SK-N-SH (cell line): ENCODE measurements around the gene VGF. TPM values are rescaled to one million over a fixed set of nuclear protein-coding genes. Genes with fewer than 3 reads are reported as not detected.
A peak's percentile ranks its signal among the peaks of the same experiment; 100 is the strongest.

ENCODE experiments used
- CTCF ChIA-PET: fragments of 300-600, 350-600 bp; formaldehyde crosslinking; extraction: SDS; loops from one replicate; lab custom pipeline; 2021; lab: Yijun Ruan, JAX
- POLR2A ChIA-PET: fragments of 350-600 bp; sonication (Branson Sonifier 250); formaldehyde crosslinking; extraction: SDS; loops from one replicate; lab custom pipeline; 2020; ENCODE audit warnings: antibody characterized with exemption, inconsistent platforms; lab: Yijun Ruan, JAX
- DNase-seq: peaks from one replicate; pipeline ENCODE4 v3.0.0; 2012
- H2AFZ ChIP-seq: fragments of 200-600 bp; sonication (generic); 2 replicates; pipeline ENCODE4 v1.8.1; 2016; ENCODE audit warnings: antibody characterized with exemption, mild to moderate bottlenecking, low read depth
- H3F3A ChIP-seq: fragments of 200-600 bp; sonication (generic); replicated peaks from 2 replicates; pipeline ENCODE3; 2016; ENCODE audit warnings: antibody characterized with exemption, mild to moderate bottlenecking; ENCODE audit not compliant: insufficient read depth
- H3K27ac ChIP-seq, 2 experiments: fragments of 200-500 bp in 1 of 2; fragments of 200-600 bp in 1 of 2; sonication (Bioruptor generic) in 1 of 2; sonication (generic), shearing (Covaris generic) in 1 of 2; 2 replicates each; pipeline versions ENCODE4 v1.5.1 to v1.6.1; 2014 to 2016; ENCODE audit warnings: low read depth in 2 of 2, inconsistent platforms in 1 of 2, low read length in 1 of 2, mild to moderate bottlenecking in 1 of 2, mixed read lengths in 1 of 2
- H3K27me3 ChIP-seq: fragments of 200-600 bp; sonication (generic), shearing (Covaris generic); 2 replicates; pipeline ENCODE4 v1.6.1; 2016; ENCODE audit warnings: mixed run types; ENCODE audit not compliant: insufficient read depth
- H3K36me3 ChIP-seq, 2 experiments: fragments of 200-500 bp in 1 of 2; fragments of 200-600 bp in 1 of 2; sonication (Bioruptor generic) in 1 of 2; sonication (generic) in 1 of 2; replicated peaks in 1 of 2; 2 replicates each; pipeline versions ENCODE3 to v1.5.1; 2014 to 2016; ENCODE audit warnings: low read length in 1 of 2, mild to moderate bottlenecking in 1 of 2; ENCODE audit not compliant: insufficient read depth in 2 of 2, control insufficient read depth in 1 of 2
- H3K4me1 ChIP-seq, 2 experiments: fragments of 200-500 bp in 1 of 2; fragments of 200-600 bp in 1 of 2; sonication (Bioruptor generic) in 1 of 2; sonication (generic), shearing (Covaris generic) in 1 of 2; 2 replicates each; pipeline versions ENCODE4 v1.5.1 to v1.6.1; 2014 to 2016; ENCODE audit warnings: low read depth in 1 of 2, low read length in 1 of 2, mixed run types in 1 of 2; ENCODE audit not compliant: insufficient read depth in 2 of 2, control insufficient read depth in 1 of 2
- H3K4me2 ChIP-seq: fragments of 200-600 bp; sonication (generic), shearing (Covaris generic); 2 replicates; pipeline ENCODE4 v1.6.1; 2017; ENCODE audit warnings: mixed run types
- H3K4me3 ChIP-seq, 2 experiments: fragments of 200-500 bp in 1 of 2; fragments of 200-600 bp in 1 of 2; sonication (Bioruptor generic) in 1 of 2; sonication (generic), shearing (Covaris generic) in 1 of 2; 2 replicates each; pipeline versions ENCODE4 v1.5.1 to v1.8.1; 2014 to 2016; ENCODE audit warnings: low read depth in 2 of 2, inconsistent platforms in 1 of 2, low read length in 1 of 2, mild to moderate bottlenecking in 1 of 2, mixed read lengths in 1 of 2, moderate library complexity in 1 of 2
- H3K79me2 ChIP-seq: fragments of 200-600 bp; sonication (generic); 2 replicates; pipeline ENCODE4 v1.8.1; 2017; ENCODE audit warnings: mild to moderate bottlenecking; ENCODE audit not compliant: insufficient read depth
- H3K9ac ChIP-seq: fragments of 200-600 bp; sonication (generic); 2 replicates; pipeline ENCODE4 v1.6.1; 2017; ENCODE audit warnings: mixed run types
- H3K9me2 ChIP-seq: fragments of 200-600 bp; sonication (generic); 2 replicates; pipeline ENCODE4 v1.6.1; 2017; ENCODE audit warnings: mixed run types
- H3K9me3 ChIP-seq: fragments of 200-600 bp; sonication (generic); 2 replicates; pipeline ENCODE4 v1.6.1; 2017; ENCODE audit warnings: mixed run types, mild to moderate bottlenecking, moderate library complexity
- H4K20me1 ChIP-seq: fragments of 200-600 bp; sonication (generic); 2 replicates; pipeline ENCODE4 v1.6.1; 2017; ENCODE audit warnings: mild to moderate bottlenecking, mixed run types; ENCODE audit not compliant: insufficient read depth
- FOXJ3 ChIP-seq: sonication (generic); formaldehyde crosslinking; IDR thresholded peaks from 2 replicates; pipeline ENCODE4 v1.5.1; 2020; ENCODE audit warnings: mild to moderate bottlenecking, missing genetic modification reagents
- GATA2 ChIP-seq: sonication (generic); formaldehyde crosslinking; IDR thresholded peaks from 2 replicates; pipeline ENCODE4 v1.5.0; 2020; ENCODE audit warnings: mild to moderate bottlenecking, missing genetic modification reagents
- NFIC ChIP-seq: IDR thresholded peaks from 2 replicates; pipeline ENCODE4 v1.4.0; 2012; ENCODE audit warnings: borderline replicate concordance
- NRF1 ChIP-seq: IDR thresholded peaks from 2 replicates; pipeline ENCODE4 v1.6.1; 2012; ENCODE audit warnings: low read depth, mild to moderate bottlenecking, low read length
- RFX5 ChIP-seq: IDR thresholded peaks from 2 replicates; pipeline ENCODE4 v1.6.1; 2012; ENCODE audit warnings: mild to moderate bottlenecking, improper control_type of control experiment, low read length
- SIN3A ChIP-seq: IDR thresholded peaks from 2 replicates; pipeline ENCODE4 v1.6.1; 2012; ENCODE audit warnings: low read depth, mild to moderate bottlenecking, low read length, moderate library complexity, borderline replicate concordance
- YY1 ChIP-seq: IDR thresholded peaks from 2 replicates; pipeline ENCODE4 v1.4.0; 2012; ENCODE audit warnings: low read depth, mild to moderate bottlenecking
- WGBS: methylation state at CpG from one replicate; pipeline ENCODE4 v1.1.6; 2017; ENCODE audit warnings: low lambda C conversion rate; 5-methylcytosine and 5-hydroxymethylcytosine counted together
- polyA plus RNA-seq, 3 experiments: library from polyadenylated mRNA; depleted of rRNA; stranded (reverse); fragments of >200 nt; gene quantifications; 2 replicates each; pipeline ENCODE4 v1.2.3, GENCODE V29; 2012
- TF ChIP-seq, protein P1 (sequence below): IDR thresholded peaks from 2 replicates; pipeline ENCODE4 v1.6.1; 2012; ENCODE audit warnings: mild to moderate bottlenecking, low read depth, low read length, moderate library complexity
- TF ChIP-seq, protein P2 (sequence below): fragments of 200-600 bp; sonication (generic); IDR thresholded peaks from 2 replicates; pipeline ENCODE4 v1.6.1; 2017; ENCODE audit warnings: antibody characterized with exemption, mild to moderate bottlenecking, moderate library complexity

VGF gene
- polyA plus RNA-seq, 1 of the 3 experiments (the other 2 are of a cell fraction), result 54.3 TPM

DNA sequence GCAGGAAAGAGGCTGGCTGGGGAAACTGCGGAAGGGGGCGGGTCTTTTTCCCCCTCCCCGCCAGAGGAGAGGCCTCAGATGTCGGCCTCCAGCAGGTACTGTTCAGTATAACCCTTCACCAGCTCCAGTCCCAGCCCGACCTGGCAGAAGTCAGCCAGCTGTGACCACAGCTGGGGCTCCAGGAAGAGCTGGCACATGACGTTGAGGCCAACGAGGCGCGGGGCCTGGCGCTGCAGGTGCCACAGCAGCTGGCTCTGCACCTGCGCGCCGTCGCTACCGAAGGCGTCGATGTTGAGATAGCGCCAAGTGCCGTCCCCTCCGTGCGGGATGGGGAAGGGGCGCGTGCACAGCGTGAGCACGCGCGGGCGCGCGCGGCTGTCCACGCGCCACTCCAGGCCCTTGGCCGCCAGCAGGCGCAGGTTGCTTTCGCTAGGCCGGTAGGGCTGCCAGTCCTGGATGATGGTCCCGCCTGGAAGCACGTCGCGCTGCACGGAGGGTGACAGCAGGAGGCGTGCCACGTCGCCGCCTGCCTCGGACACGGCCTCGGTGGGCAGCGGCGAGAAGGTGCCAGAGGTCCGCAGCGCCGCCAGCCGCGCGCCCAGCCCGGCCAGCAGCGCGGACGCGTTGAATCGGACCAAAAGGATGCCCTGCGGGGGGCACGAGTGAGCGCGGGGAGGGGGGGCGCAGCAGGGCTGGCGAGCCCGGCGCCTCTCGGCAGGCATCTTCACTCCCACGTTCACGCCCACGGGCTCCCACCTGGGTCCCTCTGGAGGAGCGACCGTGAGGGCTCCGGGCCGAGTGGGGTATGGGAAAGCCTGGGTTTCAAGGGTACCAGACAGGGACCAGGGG is 6.9 kb upstream of the VGF start:
- WGBS, result 89% methylated on average over 44 of the region's 79 CpGs
- H3K79me2 ChIP-seq, result no peaks in the 10 kb centered on the region
- peak; percentile 36 for DNase-seq
- H2AFZ ChIP-seq, result no peak overlapping the region
- H3K4me2 ChIP-seq, result no peak overlapping the region
- H3K4me3 ChIP-seq, result no peak overlapping the region
- peaks cover 23 to 33% of the 10 kb centered on the region in 2 experiments for H3K4me1 ChIP-seq
- no peak overlapping the region for H3K9ac ChIP-seq
- H4K20me1 ChIP-seq, result no peaks in the 10 kb centered on the region
- CTCF ChIA-PET, result interaction anchor here (0.9 to 6.7 kb wide), 8 partner anchors 8 to 113 kb away, joined by 3 to 45 read pairs (median 20); partner anchors contain the start of gene NAT16
- no peaks in the 10 kb centered on the region for H3K36me3 ChIP-seq
- H3K9me2 ChIP-seq, result no peaks in the 10 kb centered on the region
- no peaks in the 10 kb centered on the region for H3K9me3 ChIP-seq
- H3K27me3 ChIP-seq, result no peaks in the 10 kb centered on the region; the same call in 1 of the 2 replicates
- no peak for TF ChIP-seq FOXJ3 (CRISPR knock-in tag)
- TF ChIP-seq YY1, result no peak
- TF ChIP-seq NFIC, result no peak
- TF ChIP-seq NRF1, result no peak
- TF ChIP-seq, protein P1, sequence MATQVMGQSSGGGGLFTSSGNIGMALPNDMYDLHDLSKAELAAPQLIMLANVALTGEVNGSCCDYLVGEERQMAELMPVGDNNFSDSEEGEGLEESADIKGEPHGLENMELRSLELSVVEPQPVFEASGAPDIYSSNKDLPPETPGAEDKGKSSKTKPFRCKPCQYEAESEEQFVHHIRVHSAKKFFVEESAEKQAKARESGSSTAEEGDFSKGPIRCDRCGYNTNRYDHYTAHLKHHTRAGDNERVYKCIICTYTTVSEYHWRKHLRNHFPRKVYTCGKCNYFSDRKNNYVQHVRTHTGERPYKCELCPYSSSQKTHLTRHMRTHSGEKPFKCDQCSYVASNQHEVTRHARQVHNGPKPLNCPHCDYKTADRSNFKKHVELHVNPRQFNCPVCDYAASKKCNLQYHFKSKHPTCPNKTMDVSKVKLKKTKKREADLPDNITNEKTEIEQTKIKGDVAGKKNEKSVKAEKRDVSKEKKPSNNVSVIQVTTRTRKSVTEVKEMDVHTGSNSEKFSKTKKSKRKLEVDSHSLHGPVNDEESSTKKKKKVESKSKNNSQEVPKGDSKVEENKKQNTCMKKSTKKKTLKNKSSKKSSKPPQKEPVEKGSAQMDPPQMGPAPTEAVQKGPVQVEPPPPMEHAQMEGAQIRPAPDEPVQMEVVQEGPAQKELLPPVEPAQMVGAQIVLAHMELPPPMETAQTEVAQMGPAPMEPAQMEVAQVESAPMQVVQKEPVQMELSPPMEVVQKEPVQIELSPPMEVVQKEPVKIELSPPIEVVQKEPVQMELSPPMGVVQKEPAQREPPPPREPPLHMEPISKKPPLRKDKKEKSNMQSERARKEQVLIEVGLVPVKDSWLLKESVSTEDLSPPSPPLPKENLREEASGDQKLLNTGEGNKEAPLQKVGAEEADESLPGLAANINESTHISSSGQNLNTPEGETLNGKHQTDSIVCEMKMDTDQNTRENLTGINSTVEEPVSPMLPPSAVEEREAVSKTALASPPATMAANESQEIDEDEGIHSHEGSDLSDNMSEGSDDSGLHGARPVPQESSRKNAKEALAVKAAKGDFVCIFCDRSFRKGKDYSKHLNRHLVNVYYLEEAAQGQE, result no peak
- no peak for TF ChIP-seq GATA2 (CRISPR knock-in tag)
- TF ChIP-seq RFX5, result no peak
- no peak for TF ChIP-seq SIN3A
- TF ChIP-seq, all 33 proteins: peak for 0
- POLR2A ChIA-PET, result interaction anchor here (1.0 kb wide), 1 partner anchor 10 kb away, joined by 3 read pairs; no protein-coding TSS in a partner anchor
- H3F3A ChIP-seq, result peaks cover 21% of the 10 kb centered on the region
- H3K27ac ChIP-seq, result no peak overlapping the region

DNA sequence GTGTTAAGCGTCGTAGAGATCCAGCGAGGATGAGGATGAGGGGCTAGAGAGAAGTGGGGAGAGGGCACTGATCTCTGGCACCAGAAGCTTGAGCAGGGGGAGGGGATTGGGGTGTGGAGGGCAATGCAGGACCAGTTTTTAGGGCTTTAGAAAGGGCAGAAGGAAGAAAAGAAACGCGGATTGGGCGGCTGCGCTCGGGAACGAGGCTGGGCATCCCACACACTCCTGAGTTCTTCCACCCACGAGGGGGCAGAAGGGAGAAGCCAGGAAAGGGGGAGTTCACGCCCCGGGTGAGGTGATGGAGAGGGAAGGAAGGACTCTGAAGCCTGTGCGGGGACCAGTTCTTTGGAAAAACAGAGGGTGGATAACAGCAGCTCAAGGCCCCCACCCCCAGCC is 6.1 kb upstream of the VGF start:
- H3K27ac ChIP-seq, result no peak overlapping the region
- H3K79me2 ChIP-seq, result no peaks in the 10 kb centered on the region
- H3K9ac ChIP-seq, result no peak overlapping the region
- WGBS, result 77% methylated on average over 13 of the region's 13 CpGs
- no peak overlapping the region for H3K4me2 ChIP-seq
- peak; percentile 46 for DNase-seq
- peaks cover 26% of the 10 kb centered on the region for H3F3A ChIP-seq
- TF ChIP-seq, protein P1, result no peak
- TF ChIP-seq, protein P2, sequence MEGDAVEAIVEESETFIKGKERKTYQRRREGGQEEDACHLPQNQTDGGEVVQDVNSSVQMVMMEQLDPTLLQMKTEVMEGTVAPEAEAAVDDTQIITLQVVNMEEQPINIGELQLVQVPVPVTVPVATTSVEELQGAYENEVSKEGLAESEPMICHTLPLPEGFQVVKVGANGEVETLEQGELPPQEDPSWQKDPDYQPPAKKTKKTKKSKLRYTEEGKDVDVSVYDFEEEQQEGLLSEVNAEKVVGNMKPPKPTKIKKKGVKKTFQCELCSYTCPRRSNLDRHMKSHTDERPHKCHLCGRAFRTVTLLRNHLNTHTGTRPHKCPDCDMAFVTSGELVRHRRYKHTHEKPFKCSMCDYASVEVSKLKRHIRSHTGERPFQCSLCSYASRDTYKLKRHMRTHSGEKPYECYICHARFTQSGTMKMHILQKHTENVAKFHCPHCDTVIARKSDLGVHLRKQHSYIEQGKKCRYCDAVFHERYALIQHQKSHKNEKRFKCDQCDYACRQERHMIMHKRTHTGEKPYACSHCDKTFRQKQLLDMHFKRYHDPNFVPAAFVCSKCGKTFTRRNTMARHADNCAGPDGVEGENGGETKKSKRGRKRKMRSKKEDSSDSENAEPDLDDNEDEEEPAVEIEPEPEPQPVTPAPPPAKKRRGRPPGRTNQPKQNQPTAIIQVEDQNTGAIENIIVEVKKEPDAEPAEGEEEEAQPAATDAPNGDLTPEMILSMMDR, result peak; percentile 9; the same call in 1 of the 2 replicates
- H3K9me2 ChIP-seq, result no peaks in the 10 kb centered on the region
- ChIA-PET CTCF (interaction anchor here (0.9 to 3.0 kb wide), 8 partner anchors 9 to 114 kb away, joined by 3 to 45 read pairs (median 15); partner anchors contain the start of gene NAT16), POLR2A (interaction anchor here (1.0 to 1.2 kb wide), 2 partner anchors 9 to 11 kb away, joined by 3 to 5 read pairs; partner anchors contain the start of gene NAT16)
- H3K4me3 ChIP-seq, result no peak overlapping the region
- peaks cover 28 to 40% of the 10 kb centered on the region in 2 experiments for H3K4me1 ChIP-seq
- no peaks in the 10 kb centered on the region for H4K20me1 ChIP-seq
- no peak overlapping the region for H2AFZ ChIP-seq
- H3K9me3 ChIP-seq, result no peaks in the 10 kb centered on the region
- no peaks in the 10 kb centered on the region for H3K36me3 ChIP-seq
- H3K27me3 ChIP-seq, result no peaks in the 10 kb centered on the region; the same call in 1 of the 2 replicates
